Measurements from ENCODE around the gene SGPL1. TPM values are rescaled to one million over a fixed set of nuclear protein-coding genes. Genes with fewer than 3 reads are reported as not detected.
"Not testable (repeated sequence)": the region's sequence is repeated elsewhere in the genome, so short reads cannot be mapped to it uniquely, and the experiment has no call there.

The SGPL1 gene
- 39.6 TPM for polyA plus RNA-seq (2013, experiment 1 of 2; ENCODE audit: insufficient read length)
- polyA plus RNA-seq (2013, experiment 2 of 2; ENCODE audit: insufficient read length): 32.3 TPM

GRCh38 chr10:70815504-70816219 is at the start of gene SGPL1:
SGPL1 (plus strand) TSS chr10:70815948; CDS start chr10:70816854, 906 bp downstream.
- DNase-seq: peak; percentile 85

GRCh38 chr10:70768026-70768685 is 47.6 kb upstream of the SGPL1 start:
- not testable (repeated sequence) for DNase-seq

- DNase-seq: no peak
These were observed 46.6 kb upstream of the SGPL1 start for GRCh38 chr10:70769121-70769520.

- DNase-seq: no peak
These were observed 45.7 kb upstream of the SGPL1 start for GRCh38 chr10:70770001-70770400.

GRCh38 chr10:70770516-70770915 is 45.2 kb upstream of the SGPL1 start:
- DNase-seq: not testable (repeated sequence)

- DNase-seq: no peak
These were observed 44.2 kb upstream of the SGPL1 start for GRCh38 chr10:70771311-70772194.

GRCh38 chr10:70772627-70773026 is 43.1 kb upstream of the SGPL1 start:
- DNase-seq: no peak

- no peak for DNase-seq
These were observed 42.3 kb upstream of the SGPL1 start for GRCh38 chr10:70773461-70773860.

- DNase-seq: no peak
These were observed 41.6 kb upstream of the SGPL1 start for GRCh38 chr10:70773965-70774809.

GRCh38 chr10:70774810-70775678 is 40.7 kb upstream of the SGPL1 start:
- no peak for DNase-seq

GRCh38 chr10:70775679-70776454 is 39.9 kb upstream of the SGPL1 start:
- DNase-seq: no peak

GRCh38 chr10:70776455-70777005 is 39.2 kb upstream of the SGPL1 start:
- DNase-seq: no peak

- DNase-seq: no peak
These were observed 38.5 kb upstream of the SGPL1 start for GRCh38 chr10:70777063-70777875.

- no peak for DNase-seq
These were observed 37.4 kb upstream of the SGPL1 start for GRCh38 chr10:70778267-70778924.

GRCh38 chr10:70779088-70779487 is 36.7 kb upstream of the SGPL1 start:
- no peak for DNase-seq

GRCh38 chr10:70779511-70780369 is 36.0 kb upstream of the SGPL1 start:
- no peak for DNase-seq

GRCh38 chr10:70780370-70780760 is 35.4 kb upstream of the SGPL1 start:
- DNase-seq: no peak
